ENCODE data around the gene PLEKHD1. TPM values are rescaled to one million over a fixed set of nuclear protein-coding genes. Genes with fewer than 3 reads are reported as not detected.

PLEKHD1 gene
- total RNA-seq, 2 experiments from 2014 or later: 0.07 TPM; not detected in 1

GRCh38 chr14:69530095-69530494 lies 45.6 kb downstream of the PLEKHD1 start:
- H3K36me3 Mint-ChIP-seq (ENCODE audit: low read depth): no peaks in the 10 kb centered on the region
- H3K27me3 Mint-ChIP-seq: peaks cover 9% of the 10 kb centered on the region
- intact Hi-C loops (cut with micrococcal nuclease): no loop called here
- DNase-seq (no peak), ATAC-seq (no peak)
- H3K4me3 Mint-ChIP-seq: no peak overlapping the region
- no peak overlapping the region for H3K27ac Mint-ChIP-seq
- CTCF ChIA-PET: interaction anchor here (1.0 kb wide), 1 partner anchor 18 kb away, joined by 6 read pairs; no protein-coding TSS in a partner anchor
- TF ChIP-seq CTCF (IDR thresholded peaks at IDR 0.05): no peak
- H3K4me1 Mint-ChIP-seq (ENCODE audit: low read depth): no peaks in the 10 kb centered on the region
- no peaks in the 10 kb centered on the region for H3K9me3 Mint-ChIP-seq
- POLR2A ChIA-PET: no interaction called here

GRCh38 chr14:69531135-69531534 lies 46.6 kb downstream of the PLEKHD1 start:
- H3K36me3 Mint-ChIP-seq (ENCODE audit: low read depth): no peaks in the 10 kb centered on the region
- ChIA-PET CTCF (interaction anchor here (2.0 kb wide), 1 partner anchor 17 kb away, joined by 6 read pairs; no protein-coding TSS in a partner anchor), POLR2A (no interaction called here)
- H3K4me1 Mint-ChIP-seq (ENCODE audit: low read depth): no peaks in the 10 kb centered on the region
- DNase-seq (no peak), ATAC-seq (no peak)
- no peak for TF ChIP-seq CTCF (IDR thresholded peaks at IDR 0.05)
- H3K27me3 Mint-ChIP-seq: peaks cover 12% of the 10 kb centered on the region
- intact Hi-C loops (cut with micrococcal nuclease): no loop called here
- H3K9me3 Mint-ChIP-seq: no peaks in the 10 kb centered on the region
- H3K27ac Mint-ChIP-seq: no peak overlapping the region
- no peak overlapping the region for H3K4me3 Mint-ChIP-seq

GRCh38 chr14:69532561-69533340 lies 48.2 kb downstream of the PLEKHD1 start:
- DNase-seq (no peak), ATAC-seq (no peak)
- H3K4me1 Mint-ChIP-seq (ENCODE audit: low read depth): no peaks in the 10 kb centered on the region
- H3K4me3 Mint-ChIP-seq: no peak overlapping the region
- no peak for TF ChIP-seq CTCF (IDR thresholded peaks at IDR 0.05)
- ChIA-PET CTCF (interaction anchor here (2.0 kb wide), 1 partner anchor 15 kb away, joined by 6 read pairs; no protein-coding TSS in a partner anchor), POLR2A (no interaction called here)
- no peaks in the 10 kb centered on the region for H3K9me3 Mint-ChIP-seq
- H3K27me3 Mint-ChIP-seq: peaks cover 18% of the 10 kb centered on the region
- H3K36me3 Mint-ChIP-seq (ENCODE audit: low read depth): no peaks in the 10 kb centered on the region
- intact Hi-C loops (cut with micrococcal nuclease): no loop called here
- no peak overlapping the region for H3K27ac Mint-ChIP-seq

- CTCF ChIA-PET: interaction anchor here (0.9 to 1.3 kb wide), 4 partner anchors 10 to 36 kb away, joined by 3 to 5 read pairs (median 4); no protein-coding TSS in a partner anchor
- no peak overlapping the region for H3K4me3 Mint-ChIP-seq
- no peak overlapping the region for H3K27ac Mint-ChIP-seq
- H3K4me1 Mint-ChIP-seq (ENCODE audit: low read depth): no peaks in the 10 kb centered on the region
- ATAC-seq (no peak), DNase-seq (no peak)
- no peak for TF ChIP-seq CTCF (IDR thresholded peaks at IDR 0.05)
- H3K9me3 Mint-ChIP-seq: no peaks in the 10 kb centered on the region
- intact Hi-C loops (cut with micrococcal nuclease): no loop called here
- no peaks in the 10 kb centered on the region for H3K36me3 Mint-ChIP-seq (ENCODE audit: low read depth)
- POLR2A ChIA-PET: no interaction called here
- H3K27me3 Mint-ChIP-seq: peaks cover 22% of the 10 kb centered on the region
Observed at GRCh38 chr14:69535230-69535848, 50.8 kb downstream of the PLEKHD1 start.

GRCh38 chr14:69536971-69537370 lies 52.4 kb downstream of the PLEKHD1 start:
- no peak for ATAC-seq
- H3K27me3 Mint-ChIP-seq: peaks cover 20% of the 10 kb centered on the region
- no peak overlapping the region for H3K4me3 Mint-ChIP-seq
- H3K4me1 Mint-ChIP-seq (ENCODE audit: low read depth): no peaks in the 10 kb centered on the region
- ChIA-PET CTCF (interaction anchor here (1.3 to 4.6 kb wide), 2 partner anchors 11 to 48 kb away, joined by 4 to 14 read pairs; no protein-coding TSS in a partner anchor), POLR2A (no interaction called here)
- no peaks in the 10 kb centered on the region for H3K9me3 Mint-ChIP-seq
- H3K36me3 Mint-ChIP-seq (ENCODE audit: low read depth): no peaks in the 10 kb centered on the region
- TF ChIP-seq CTCF (IDR thresholded peaks at IDR 0.05): no peak
- intact Hi-C loops (cut with micrococcal nuclease): no loop called here
- no peak overlapping the region for H3K27ac Mint-ChIP-seq
- DNase-seq: no peak
